Left renal cortex interstitium (tissue), 4 donors: Measurements from ENCODE around the gene C7. TPM values are rescaled to one million over a fixed set of nuclear protein-coding genes. Genes with fewer than 3 reads are reported as not detected.
"Not testable (repeated sequence)": the region's sequence is repeated elsewhere in the genome, so short reads cannot be mapped to it uniquely, and the experiment has no call there.

Experiments
- DNase-seq, 4 donors: peaks; one replicate each; pipeline ENCODE4 v3.0.0-alpha.2; 2013; ENCODE audit warnings: low read depth in 4 of 4, low spot score in 2 of 4, missing footprints in 1 of 4
- polyA plus RNA-seq, 4 donors: library from polyadenylated mRNA; unstranded; fragments of 120-200 nt; gene quantifications; one replicate each; pipeline ENCODE4 v1.2.1, GENCODE V29; 2013; ENCODE audit not compliant: insufficient read length in 4 of 4

Gene C7
- polyA plus RNA-seq, 4 donors, result 125 to 241 (median 179) TPM

DNA sequence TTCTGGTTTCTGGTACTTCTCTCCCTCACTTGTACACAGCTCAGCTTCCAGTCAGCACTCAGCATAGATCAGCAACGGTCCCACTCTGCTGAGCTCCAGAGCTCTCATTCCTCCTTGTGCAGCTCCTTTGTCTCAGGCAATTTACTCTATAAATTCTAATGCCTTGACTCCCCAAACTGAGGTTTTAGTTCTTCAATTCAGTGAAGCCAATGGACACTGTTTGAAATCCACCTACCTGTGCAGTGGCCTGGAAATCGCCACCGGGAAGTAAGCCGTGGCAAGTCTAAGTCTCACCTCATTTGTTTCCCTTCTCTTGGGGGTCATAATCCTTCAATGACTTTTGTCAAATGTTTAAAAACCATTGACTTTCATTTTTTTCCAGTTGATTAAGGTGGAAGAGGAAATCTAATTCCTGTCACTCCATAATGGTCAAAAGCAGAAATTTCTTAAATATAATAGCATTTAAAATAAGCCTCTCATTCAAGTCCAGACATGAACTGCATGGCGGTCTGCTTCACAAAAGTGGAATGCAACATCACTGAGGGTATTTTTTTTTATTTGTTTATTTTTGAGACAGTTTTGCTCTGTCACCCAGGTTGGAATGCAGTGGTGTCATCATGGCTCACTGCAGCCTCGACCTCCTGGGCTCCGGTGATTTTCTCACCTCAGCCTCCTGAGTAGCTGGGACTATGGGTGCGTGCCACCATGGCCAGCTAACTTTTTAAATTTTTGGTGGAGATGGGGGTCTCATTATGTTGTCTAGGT, 79.6 kb downstream of the C7 start:
- no peak for DNase-seq

- peak in 3 of 4 donors; percentile 18 to 41 (median 34) for DNase-seq
Measured at GRCh38 chr5:40991168-40991980, 82.1 kb downstream of the C7 start.

DNA sequence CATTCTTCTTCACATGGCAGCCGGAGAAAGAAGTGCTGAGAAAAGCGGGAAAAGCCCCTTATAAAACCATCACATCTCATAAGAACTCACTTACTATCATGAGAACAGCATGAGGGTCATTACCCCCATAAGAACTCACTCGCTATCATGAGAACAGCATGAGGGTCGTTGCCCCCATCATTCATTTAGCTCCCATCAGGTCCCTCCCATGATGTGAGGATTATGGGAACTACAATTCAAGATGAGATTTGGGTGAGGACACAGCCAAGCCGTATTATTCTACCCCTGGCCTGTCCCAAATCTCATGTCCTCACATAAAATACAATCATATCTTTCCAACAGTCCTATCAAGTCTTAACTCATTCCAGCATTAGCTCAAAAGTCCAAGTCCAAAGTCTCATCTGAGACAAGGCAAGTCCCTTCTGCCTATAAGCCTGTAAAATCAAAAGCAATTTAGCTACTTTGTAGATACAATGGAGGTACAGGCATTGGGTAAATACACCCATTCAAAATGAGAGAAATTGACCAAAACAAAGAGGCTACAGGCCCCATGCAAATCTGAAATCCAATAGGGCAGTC, 82.8 kb downstream of the C7 start:
- DNase-seq, result no peak

DNA sequence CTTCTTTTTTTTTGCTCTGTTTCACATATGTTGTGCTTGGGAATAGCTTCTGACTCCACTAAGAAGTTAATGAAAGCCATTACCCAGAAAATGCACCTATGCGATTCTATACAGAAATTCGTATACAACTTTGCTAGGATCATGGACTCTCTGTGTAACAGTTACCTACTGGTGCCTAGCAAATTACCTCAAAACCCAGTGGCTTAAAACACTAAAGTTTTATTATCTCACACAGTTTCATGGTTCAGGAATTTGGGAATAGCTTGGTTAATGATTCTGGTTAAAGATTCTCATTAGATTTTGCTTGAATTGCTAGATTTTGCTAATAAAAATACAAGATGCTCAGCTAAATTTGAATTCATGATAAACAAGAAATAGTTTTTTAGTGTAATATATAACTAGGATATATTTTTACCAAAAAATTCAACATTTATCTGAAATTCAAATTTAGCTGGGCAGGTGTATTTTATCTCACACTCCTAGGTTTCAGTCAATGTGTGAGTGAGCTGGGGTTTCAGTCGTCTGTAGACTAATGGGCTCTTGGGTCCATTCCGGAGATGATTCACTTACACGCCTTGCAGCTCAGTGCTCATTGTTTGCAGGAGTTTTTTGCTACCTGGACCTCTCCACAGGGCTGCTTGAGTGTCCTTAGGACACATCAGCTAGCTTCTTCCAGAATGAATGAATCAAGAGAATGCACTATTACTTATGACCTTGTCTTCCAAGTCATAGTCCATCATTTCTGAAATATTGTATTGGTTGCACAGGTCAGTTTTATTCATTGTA, 86.7 kb downstream of the C7 start:
- no peak for DNase-seq

DNA sequence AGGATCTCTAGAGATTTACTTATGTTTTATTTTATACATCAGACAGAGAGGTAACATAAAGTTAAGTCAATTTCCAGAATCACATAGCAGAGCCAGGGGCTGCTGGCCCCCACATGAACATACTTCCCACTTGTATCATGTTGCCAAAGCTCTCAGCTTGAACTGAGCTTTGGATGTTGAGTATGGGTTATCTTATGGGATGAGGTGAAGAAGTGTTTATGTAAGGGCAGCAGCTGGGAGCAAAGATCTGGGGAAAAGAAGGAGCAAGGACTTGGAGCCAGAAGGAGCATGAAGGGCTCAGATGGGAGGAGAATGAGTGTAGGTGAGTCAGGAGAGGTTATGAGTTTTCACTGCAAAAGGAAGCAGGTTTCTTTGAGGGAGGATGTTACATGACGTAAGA, 89.8 kb downstream of the C7 start:
- no peak for DNase-seq

GRCh38 chr5:40999966-41000365, 90.7 kb downstream of the C7 start:
- no peak for DNase-seq

DNA sequence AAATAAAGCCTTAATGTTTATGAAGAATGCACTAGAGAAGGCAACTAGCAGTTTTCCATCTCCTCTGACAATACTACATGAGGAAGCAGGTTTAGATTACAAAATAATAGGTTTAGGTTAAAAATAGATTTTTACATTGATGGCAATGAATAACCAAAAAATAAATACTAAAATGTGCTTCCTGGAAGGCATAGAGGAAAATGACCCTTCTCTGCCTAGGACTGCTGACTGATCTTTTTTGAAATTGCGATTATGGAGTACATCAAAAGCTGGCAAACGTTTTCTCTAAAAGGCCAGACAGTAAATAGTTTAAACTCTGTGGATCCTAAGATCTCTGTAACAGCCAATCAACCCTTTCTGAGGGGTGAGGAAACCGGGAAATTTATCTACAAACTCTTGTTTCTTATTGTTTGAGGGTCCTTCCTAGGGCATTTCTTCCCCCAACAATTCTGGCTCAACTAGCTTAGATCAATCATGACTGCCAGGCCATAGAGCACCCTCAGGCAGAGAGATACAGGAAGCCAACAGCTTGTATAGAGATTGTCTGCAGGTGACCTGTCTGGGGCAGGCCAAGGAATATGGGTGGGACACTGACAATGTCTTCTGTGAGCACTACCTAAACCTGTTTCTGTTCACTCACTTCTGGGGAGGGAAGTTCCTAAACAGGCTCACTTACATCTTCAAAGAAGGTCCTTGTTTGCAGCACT, 94.5 kb downstream of the C7 start:
- no peak for DNase-seq

DNA sequence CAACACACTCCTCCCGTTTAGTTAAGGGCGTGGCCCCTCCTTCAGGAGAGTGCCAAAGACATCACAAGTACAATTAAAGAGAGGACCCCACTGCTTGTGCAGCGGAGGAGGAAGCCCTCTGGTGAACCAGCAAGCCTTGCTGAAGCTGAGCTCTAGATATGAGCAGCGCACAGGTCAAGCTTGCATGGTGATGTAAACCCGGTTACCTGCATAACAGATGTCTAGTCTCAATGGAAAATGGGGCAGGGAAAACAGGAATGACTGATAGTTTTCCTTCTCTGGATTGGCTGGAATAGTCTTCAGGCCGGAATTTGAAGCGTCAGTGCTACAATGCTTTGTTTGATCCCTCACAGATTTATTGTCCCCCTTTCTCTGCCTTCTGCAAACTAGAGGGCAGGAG, 95.6 kb downstream of the C7 start:
- no peak for DNase-seq

DNA sequence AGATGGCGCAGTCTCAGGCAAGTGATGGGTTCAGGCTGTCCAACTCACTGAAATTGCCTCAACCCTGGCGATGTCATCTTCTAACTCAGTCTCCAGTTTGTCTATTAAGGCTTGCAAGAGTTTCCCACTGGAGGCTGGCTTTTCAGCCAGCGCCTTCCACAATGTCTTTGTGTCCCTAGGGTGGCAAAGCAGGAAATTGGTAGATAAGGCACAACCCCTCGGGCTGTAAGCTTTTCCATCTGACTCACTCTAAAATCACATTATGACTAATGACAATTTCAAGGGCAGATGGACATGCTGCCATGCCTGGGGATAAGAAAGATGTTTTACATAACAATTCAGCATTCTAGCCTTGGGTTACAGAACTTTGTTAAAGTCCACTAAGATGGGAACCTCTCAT, 99.9 kb downstream of the C7 start:
- DNase-seq, result no peak

- DNase-seq, result no peak
Measured at GRCh38 chr5:41010572-41010971, 101.3 kb downstream of the C7 start.

DNA sequence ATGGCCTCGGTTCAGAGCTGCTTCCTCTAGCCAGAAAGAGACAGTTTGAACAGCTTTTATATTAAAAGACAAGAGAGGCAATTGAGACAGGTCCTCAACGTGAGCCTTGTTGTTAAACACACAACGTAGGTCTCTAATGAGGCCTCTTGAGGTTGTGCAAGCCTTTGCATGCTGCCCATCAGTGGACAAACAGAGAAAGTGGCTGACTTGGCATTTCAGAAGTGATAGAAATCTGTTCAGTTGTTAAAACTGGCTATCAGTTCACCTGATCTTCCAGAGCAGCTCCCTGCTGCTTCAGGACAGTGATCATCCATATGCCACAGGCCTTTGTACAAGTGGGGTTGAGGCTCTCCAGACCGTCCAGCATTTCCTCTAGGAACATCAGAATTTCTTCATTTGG, 103.0 kb downstream of the C7 start:
- no peak for DNase-seq

DNA sequence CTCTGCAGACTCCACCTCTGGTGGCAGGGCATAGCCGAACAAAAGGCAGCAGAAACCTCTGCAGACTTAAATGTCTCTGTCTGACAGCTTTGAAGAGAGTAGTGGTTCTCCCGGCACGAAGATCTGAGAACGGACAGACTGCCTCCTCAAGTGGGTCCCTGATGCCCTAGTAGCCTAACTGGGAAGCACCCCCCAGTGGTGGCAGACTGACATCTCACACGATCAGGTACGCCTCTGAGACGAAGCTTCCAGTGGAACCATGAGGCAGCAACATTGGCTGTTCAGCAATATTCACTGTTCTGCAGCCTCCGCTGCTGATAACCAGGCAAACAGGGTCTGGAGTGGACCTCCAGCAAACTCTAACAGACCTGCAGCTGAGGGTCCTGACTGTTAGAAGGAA, 113.3 kb downstream of the C7 start:
- not testable (repeated sequence) for DNase-seq

Other genes with a start within 250 kb of the C7 start
- 10 to 100 TPM; 10.1 to 14.3 (median 11.6) TPM for gene PTGER4, start 229.6 kb upstream of the C7 start, polyA plus RNA-seq
- gene TTC33, start 153.5 kb upstream of the C7 start, polyA plus RNA-seq, result 10 to 100 TPM; 31.5 to 43.9 (median 34.2) TPM
- gene PRKAA1, start 111.1 kb upstream of the C7 start, polyA plus RNA-seq, result 10 to 100 TPM; 59.4 to 89.3 (median 78.1) TPM
- 1,000 to 10,000 TPM; 1,683 to 2,189 (median 2,054) TPM for gene RPL37, start 74.3 kb upstream of the C7 start, polyA plus RNA-seq
- gene CARD6, start 68.1 kb upstream of the C7 start, polyA plus RNA-seq, result 1 to 10 TPM; 2.5 to 3.6 (median 2.8) TPM
- gene MROH2B, start 161.8 kb downstream of the C7 start, polyA plus RNA-seq, result under 1 TPM in 3 of 4 donors, not detected in 1; 0.09 to 0.23 (median 0.13) TPM